Medulla oblongata (tissue), 1 donor: ENCODE data around the gene HOXD3.
A peak's percentile ranks its signal among the peaks of the same experiment; 100 is the strongest.

Experiments
- DNase-seq: peaks from one replicate; pipeline ENCODE4 v3.0.0-alpha.2; 2015; ENCODE audit errors: extremely low spot score

The HOXD3 gene

DNA sequence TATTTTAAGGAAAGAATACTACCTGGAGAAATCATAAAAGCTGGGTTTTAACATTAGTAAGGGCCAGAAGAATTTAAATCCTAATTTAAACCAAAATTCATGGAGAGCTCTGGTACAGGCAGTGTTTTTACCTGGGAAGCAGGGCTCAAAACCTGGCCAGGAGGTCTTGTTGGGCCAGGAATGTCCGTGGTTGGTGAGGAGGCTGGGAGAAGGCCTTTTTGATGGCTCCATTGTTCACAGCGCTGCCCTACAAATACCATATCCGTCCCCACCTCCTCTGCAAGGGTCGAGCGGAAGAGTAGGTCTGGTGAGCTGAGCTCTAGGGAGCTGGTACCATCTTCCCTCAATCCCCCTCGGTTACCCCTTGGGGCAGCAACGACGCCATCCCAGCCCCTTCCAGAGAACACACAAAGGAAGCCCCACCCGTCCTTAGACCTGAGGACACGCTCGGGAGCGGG is 20.5 kb downstream of the HOXD3 start:
- DNase-seq, result no peak

DNA sequence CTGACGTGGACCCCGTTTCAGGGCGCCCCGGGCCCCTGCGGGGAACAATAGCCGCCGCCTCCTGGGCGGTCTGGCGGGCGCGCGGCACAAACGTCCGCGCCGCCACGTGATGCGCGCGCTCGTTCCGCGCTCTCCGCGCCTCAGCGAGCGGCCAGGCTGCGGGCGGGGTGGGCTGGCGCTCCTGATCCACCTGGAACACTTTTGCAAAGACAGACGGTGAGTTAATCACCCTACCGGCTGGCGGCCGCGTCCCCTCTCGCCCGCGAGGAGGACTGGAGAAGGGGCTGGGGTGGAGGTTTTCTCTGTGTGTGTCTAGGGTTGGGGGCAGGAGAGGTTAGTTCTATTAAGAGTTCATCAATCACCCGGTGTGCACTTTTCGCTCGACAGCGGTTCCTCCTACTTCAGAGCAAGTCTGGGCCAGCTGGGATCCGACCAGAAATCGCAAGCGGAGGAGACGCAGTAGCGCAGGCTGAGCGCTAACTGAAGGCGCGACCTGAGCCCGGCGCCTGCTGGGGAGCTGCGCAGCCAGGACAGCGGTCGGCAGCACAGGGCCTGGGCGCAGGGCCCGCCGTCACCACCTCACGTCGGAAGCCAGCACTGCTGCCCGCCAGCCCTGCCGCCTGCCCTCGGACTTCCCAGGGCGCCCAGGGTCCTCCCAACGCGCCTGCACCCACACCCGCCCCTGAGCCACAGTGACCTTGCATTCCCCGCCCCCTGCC is 21.1 kb downstream of the HOXD3 start:
- no peak for DNase-seq

DNA sequence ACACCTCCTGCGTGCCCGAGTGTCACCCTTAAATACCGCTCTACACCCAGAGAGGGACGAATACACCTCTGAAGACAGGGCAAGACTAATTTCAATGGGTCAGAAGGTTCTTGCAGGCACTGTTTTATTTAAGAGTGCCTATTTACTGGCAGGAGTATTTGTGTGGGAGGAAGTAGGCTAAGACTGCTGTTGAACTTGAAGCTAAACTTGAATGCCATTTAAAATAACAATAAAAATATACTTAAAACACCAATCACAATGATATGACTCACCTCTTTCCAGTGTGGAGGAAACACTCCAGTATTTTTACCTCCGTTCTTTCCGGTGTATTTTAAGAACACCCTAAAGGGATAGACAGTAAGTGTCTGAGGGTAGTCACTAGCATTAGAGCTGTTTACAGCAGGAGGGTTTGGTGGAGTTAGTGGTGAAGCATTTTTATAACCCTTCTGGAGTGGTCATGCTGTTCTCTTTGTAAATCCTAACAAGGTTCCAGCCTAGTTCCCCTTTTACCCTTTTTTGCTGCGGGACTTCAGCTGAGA is 21.7 kb downstream of the HOXD3 start:
- DNase-seq, result no peak

DNA sequence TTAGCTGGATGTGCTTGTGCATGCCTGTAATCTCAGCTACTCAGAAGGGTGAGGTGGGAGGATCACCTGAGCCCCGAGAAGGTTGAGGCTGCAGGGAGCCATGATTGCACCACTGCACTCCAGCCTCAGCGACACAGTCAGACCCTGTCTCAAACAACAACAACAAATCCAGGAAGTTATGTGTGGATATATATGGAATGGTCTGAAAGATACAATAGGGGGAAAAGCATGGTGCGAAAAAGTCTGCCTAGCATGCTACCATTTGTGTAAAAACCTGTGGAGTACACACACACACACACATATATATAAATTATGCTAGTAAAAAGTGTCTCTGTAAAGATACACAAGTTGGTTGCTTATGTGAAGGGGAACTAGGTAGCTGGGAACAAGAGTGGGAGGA is 24.4 kb downstream of the HOXD3 start:
- no peak for DNase-seq

DNA sequence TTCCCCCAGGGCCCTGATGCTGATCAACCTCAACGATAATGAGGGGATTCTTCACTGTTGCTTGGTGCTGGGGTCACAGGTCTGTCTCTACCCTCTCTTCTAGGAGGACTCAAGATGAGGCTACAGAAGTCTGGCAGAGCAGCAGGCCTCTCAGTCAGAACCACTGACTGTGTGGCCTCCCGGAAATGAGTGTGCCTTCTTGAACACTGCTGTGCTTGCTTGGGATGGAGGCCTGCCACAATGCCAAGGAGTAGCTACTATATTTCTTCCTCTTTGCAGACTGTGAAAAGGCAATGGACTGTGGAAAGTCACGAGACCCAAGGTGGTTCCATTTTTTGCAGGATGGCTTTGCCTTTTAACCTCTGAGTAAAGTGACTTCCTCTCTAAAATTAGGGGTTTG is 25.6 kb downstream of the HOXD3 start:
- no peak for DNase-seq

DNA sequence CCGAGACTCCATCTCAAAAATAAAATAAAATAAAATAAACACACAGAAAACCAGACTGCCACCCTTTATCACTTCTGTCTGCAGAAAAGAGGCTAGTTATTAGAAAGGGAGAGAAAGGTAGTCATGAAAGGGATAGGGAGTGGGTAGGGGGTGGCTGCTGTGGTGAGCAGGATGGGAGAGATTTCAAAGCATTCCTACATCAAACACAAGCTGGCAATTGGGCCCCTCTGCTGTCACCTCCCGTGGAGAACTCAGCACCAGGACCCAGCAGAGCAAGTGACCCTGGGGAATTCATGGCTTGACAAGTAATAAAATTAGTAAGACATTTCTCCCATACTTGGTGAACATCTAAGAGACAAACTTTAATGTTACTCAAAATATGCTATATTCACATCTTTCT is 27.6 kb downstream of the HOXD3 start:
- DNase-seq, result no peak

DNA sequence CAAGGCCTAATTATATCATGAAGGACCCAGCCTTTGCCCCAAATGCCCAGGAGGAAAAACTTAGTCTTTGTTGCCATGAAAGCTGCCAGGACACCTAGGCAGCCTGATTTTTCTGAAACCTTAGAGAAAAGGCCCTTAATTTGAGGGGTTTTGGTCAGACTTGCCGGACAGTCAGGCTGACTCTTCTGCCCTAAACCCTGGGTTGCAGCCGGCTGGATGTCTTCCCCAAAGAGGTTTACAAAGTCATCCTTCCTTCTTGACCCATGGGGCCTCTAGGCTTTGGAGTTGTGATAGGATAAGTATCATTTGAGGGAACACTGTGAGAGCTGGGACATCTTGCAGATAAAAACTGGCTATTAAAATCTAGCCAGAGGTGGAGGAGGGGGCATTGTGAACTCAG is 28.9 kb downstream of the HOXD3 start:
- DNase-seq, result no peak

DNA sequence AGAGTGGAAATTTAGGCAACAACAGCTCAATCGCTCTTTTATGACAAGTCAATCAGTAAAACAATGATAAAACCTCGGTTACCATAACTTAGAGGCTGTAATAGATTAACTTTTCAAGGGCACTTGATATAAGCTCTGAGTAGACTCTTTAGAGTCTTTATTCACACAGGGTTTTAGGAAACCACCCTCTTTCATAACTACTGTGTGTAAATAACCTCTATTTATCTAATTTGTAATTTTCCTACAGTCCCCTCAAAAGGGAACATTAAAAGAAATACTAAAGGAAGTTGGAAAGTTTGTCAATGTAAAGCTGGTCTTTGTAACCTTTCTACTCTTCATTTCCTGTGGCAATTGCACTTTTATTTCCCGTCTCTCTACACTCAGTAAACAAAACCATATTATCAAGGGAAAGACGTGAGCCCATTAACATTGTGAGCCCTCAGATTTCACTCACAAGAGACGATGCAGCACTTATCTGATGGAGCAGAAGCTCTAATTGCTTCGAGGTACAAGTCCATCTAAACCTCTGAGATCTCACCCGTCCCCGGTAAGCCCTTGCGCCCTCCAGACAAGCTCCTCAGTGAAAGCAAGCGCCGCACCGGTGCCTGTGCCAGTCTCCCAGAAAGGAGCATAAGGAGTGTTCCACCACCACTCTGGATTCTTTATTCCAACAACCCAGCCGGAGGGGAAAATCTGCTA is 30.2 kb downstream of the HOXD3 start:
- peak; percentile 65 for DNase-seq

DNA sequence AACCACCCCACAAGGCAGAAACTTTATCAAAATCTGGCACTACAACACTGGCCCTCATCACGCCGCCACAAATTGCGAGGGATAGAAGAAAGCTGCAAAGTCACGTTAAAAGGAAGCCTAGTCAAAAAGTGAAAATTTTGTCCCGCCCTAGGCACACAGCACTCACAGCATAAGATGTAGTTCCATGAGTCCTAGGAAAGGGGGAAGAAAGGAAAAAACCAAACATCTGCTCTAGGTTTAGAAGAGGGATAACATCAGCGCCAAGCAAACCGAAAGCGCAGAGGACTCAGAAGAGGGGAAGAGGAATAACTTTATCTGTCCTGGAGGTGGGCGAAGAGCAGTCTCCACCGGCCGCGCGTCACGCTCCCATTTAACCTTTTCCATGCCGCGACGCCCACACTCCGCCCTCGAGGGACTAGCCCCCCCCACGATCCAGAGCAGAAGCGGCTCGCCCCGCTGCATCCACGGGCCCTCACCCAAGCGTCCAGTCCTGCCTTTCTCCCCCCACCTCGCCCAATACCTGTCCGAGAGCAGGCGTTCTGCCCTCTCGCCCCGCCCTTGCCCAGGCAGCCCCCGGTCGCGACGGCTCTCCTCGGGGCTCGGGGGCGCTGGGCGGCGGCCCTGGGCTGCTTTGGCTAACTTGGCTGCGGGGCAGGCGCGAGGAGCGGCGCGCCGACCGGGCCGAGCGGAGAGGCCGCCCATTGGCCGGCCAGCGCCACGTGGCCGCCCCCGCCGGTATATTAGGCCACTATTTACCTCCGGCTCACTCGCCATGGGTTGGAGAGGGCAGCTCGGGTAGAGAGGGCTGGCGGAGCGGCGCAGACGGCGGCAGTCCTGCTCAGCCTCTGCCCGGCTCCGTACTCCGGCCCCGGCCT is 31.0 kb downstream of the HOXD3 start, which contains the start of gene HOXD1:
Gene HOXD1, plus strand, starts transcription at position 770 of the 875 bp plus-strand sequence. CDS start 134 bp downstream, outside the sequence.
- DNase-seq, result peak; percentile 84

DNA sequence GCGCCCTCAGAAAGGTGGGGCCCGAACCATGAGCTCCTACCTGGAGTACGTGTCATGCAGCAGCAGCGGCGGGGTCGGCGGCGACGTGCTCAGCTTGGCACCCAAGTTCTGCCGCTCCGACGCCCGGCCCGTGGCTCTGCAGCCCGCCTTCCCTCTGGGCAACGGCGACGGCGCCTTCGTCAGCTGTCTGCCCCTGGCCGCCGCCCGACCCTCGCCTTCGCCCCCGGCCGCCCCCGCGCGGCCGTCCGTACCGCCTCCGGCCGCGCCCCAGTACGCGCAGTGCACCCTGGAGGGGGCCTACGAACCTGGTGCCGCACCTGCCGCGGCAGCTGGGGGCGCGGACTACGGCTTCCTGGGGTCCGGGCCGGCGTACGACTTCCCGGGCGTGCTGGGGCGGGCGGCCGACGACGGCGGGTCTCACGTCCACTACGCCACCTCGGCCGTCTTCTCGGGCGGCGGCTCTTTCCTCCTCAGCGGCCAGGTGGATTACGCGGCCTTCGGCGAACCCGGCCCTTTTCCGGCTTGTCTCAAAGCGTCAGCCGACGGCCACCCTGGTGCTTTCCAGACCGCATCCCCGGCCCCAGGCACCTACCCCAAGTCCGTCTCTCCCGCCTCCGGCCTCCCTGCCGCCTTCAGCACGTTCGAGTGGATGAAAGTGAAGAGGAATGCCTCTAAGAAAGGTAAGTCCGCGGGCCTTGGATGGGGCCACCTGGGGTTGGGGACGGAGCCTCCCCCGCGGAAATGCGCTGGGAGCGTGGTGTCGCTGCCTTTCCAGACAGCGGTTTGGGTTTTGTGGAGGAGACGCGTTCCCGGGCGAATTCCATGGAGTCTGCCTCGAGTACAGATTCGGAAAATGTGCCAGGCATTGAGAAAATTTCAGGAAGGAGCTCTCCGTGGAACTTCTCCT is 31.9 kb downstream of the HOXD3 start:
- no peak for DNase-seq

DNA sequence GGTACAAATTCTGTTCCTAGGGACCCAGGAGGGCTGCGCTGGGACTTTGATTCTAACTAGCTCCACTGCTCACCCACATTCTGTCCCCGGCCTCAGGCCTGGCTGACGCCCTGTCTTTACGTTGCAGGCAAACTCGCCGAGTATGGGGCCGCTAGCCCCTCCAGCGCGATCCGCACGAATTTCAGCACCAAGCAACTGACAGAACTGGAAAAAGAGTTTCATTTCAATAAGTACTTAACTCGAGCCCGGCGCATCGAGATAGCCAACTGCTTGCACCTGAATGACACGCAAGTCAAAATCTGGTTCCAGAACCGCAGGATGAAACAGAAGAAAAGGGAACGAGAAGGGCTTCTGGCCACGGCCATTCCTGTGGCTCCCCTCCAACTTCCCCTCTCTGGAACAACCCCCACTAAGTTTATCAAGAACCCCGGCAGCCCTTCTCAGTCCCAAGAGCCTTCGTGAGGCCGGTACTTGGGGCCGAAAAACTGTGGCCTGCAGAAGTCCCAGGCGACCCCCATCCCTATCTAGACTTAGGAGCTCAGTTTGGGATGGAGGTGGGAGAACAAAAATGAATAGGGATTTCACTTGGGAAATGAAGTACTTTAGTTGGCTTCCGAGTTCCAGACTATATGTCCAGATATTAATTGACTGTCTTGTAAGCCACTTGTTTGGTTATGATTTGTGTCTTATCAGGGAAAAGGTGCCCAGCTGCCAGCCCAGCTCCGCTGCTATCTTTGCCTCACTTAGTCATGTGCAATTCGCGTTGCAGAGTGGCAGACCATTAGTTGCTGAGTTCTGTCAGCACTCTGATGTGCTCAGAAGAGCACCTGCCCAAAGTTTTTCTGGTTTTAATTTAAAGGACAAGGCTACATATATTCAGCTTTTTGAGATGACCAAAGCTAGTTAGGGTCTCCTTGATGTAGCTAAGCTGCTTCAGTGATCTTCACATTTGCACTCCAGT is 32.9 kb downstream of the HOXD3 start:
- DNase-seq, result no peak

DNA sequence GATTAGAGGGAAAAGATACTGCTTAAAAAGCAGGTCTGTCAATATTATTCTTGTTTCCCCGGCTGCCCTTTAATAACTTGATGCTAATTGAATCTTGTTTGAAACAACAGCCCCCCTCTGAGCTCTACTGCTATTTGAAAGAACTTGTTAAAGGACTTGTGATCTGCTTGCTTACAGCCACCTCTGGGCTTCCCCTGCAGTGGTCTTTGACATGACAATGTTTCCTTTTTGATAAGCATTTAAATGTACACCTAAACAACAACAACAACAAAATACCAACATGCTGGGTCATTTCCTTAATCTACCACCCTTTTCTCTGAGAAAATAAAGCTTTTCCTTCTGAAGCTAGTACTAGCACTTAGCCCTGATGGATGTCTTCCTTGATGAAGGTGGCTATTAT is 35.2 kb downstream of the HOXD3 start:
- DNase-seq, result no peak

DNA sequence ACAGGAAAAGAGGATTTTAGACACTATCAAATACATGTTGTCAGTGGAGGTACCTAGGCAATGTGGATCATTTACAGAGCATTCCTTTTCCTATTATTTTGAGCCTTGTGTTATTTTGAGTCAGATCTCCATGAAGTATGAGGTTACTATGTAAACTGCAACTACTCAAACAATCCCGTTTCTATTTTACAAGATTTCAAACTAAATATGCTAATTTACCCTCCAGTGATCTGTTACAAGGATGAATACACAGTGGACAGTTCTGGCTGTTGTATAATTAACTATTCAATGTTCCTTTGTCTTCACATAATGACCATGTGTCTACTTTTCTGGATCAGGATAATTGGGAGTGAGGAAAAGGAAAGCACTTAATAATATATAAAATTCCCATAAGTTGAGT is 35.9 kb downstream of the HOXD3 start:
- peak; percentile 81 for DNase-seq

DNA sequence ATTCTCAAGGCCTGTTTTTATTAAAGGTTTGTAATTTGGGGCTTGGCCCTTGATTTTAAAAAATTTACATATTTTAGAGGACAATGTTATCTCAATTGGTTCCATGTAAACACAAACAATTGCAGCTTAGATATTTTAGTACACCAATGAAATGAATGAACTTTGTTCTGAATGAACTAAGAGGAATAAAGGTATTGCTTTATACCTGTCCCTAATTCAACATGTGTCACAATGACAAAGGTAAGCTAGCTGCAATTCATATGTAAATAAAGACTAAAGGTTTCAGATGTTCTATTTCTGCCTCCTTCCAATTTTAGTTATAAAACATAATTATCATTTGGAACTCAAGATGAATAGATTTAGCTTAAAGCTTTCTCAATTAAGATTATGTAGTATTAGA is 42.8 kb downstream of the HOXD3 start:
- no peak for DNase-seq

DNA sequence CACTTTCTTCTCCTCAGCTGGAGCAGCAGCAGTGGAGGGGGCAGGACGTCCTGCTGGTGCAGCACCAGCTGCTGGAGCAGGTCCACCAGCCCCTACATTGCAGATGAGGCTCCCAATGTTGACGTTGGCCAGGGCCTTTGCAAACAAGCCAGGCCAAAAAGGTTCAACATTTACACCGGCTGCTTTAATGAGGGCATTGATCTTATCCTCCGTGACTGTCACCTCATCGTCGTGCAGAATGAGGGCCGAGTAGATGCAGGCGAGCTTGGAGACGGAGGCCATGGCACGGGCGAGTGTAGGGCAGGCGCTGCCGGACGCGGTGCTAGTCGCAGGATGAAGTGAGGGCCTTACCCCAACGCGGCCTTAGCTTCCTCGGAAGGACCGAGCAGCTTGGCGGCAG is 43.9 kb downstream of the HOXD3 start:
- DNase-seq, result no peak

DNA sequence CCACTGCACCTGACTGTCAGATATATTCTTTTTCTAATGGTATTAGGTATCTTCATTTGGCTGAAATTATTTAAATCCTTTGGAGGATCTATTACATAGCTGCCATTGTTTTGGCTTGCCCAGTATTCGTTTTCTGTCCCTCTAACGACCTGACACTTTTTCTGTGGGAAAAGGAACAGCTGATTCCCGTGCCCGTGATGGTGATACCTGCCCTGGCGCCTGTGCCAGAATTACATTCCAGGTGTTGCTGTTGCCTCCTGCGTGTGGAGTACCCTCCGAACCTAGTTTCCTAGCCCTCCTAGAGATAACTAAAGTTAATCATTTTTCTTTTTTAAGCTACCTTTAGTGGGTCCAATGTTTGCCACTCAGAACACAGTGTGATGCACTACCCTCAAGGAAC is 45.4 kb downstream of the HOXD3 start:
- DNase-seq, result no peak

DNA sequence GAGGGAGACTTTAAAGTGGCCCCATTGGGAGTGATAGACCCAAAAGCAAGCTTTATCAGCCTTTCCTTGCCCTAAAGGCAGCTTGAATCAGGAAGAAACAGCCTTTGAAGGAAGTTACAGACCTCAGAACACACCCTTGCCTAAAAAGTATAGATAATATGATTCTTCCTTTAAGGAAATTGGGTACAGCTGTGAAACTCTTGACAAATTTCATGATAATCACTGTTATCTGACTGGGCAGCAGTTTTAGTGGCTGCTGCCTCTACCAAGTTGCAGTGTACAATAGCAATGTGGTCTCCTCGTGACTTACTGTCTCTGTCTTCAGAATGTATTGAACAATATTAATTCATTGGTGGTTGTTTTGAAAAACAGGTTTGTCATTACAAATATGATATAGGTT is 48.0 kb downstream of the HOXD3 start:
- no peak for DNase-seq

DNA sequence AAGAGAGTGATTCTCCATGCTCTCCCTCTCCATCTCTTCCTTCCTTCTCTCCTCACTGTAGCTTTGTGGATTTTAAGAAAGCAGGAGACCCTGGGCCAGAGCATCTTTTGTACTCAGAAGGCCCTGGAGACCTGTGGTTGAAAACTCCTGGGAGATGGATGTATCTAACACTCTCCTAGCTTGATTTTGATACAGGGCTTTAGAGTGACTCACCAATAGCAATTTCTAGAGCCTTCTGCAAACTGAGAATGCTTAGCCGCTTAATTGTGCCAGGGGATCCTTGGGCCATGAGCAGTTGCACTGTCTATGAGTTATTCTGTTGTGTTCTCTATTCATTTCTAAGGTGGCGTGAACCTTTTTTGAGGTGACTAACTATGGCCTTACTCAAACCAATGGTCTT is 49.0 kb downstream of the HOXD3 start:
- no peak for DNase-seq

DNA sequence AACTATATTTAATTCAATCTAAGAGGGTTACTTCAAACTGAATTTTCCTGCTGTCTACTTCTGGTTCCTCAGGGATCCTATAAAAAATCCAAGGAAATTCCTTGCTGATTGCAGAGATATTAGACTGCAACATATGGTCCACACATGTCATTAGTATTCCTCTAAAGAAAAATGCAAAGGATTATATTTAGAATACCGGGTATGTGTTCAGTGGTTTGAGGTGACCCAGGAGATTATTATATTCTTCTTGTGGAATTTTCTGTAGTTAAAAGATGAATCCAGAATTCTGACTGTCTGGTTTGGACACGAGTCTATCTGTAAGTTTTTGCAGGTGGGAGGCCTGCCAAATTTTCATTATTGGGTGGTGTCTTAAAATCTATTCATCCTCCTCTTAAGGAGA is 49.6 kb downstream of the HOXD3 start:
- no peak for DNase-seq

DNA sequence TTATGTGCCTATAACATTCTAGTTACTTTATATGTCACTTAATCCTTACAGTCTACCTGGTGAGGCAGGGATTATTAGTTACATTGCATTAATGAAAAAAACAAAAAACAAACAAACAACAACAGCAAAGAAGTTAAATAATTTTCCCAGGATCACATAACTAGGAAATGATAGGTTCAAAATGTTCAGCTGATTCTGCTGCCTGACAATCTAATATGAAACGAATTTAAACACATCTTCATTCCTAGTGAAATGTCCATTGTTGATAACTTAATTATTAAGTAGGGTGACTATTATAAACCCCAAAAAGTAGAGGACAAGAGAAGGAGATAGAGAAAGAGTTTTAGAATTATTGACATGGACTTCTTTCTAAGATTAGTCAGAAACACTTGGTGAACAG is 54.0 kb downstream of the HOXD3 start:
- DNase-seq, result no peak
